ENCODE results near the gene PHYHIPL.

DNA sequence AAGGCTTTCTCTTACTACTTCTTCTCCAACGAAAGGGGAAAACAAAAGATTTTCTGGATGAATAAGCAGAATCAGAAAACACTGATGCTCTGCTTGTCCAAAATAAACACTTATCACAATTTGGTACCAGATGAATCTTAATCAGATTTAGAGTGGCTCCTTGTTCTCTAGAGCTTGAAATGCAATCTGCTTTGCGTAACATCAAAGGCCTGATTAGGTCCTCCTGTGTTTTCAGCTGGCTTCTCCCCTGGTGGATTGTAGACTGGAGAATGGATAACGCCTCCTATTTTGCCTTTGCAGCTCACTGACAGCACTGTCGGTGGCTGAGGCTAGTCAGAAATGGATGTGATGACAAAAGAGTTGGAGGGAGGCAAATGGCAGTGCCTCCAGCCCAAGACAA, 94.7 kb downstream of the PHYHIPL start:
- TF ChIP-seq, protein P1, sequence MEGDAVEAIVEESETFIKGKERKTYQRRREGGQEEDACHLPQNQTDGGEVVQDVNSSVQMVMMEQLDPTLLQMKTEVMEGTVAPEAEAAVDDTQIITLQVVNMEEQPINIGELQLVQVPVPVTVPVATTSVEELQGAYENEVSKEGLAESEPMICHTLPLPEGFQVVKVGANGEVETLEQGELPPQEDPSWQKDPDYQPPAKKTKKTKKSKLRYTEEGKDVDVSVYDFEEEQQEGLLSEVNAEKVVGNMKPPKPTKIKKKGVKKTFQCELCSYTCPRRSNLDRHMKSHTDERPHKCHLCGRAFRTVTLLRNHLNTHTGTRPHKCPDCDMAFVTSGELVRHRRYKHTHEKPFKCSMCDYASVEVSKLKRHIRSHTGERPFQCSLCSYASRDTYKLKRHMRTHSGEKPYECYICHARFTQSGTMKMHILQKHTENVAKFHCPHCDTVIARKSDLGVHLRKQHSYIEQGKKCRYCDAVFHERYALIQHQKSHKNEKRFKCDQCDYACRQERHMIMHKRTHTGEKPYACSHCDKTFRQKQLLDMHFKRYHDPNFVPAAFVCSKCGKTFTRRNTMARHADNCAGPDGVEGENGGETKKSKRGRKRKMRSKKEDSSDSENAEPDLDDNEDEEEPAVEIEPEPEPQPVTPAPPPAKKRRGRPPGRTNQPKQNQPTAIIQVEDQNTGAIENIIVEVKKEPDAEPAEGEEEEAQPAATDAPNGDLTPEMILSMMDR (IDR thresholded peaks at IDR 0.05): no peak
- no peak for TF ChIP-seq POLR2A (IDR thresholded peaks at IDR 0.05)

Measured in thyroid gland (tissue), 4 donors.